Spleen (tissue), 11 donors: ENCODE measurements around the gene CCDC172. TPM values are rescaled to one million over a fixed set of nuclear protein-coding genes. Genes with fewer than 3 reads are reported as not detected.

Experiments
- DNase-seq: peaks from one replicate; pipeline ENCODE4 v3.0.0-alpha.2; 2020
- H3K27ac ChIP-seq, 8 donors: fragments of 200-600 bp; sonication (generic) in 7 of 8; 1 replicate in 4 of 8; 2 replicates in 4 of 8; pipeline versions ENCODE4 v1.5.0 to v1.8.0; 2016 to 2021; ENCODE audit warnings: inconsistent platforms in 4 of 8, mild to moderate bottlenecking in 4 of 8, moderate library complexity in 1 of 8
- H3K27me3 ChIP-seq, 7 donors: fragments of 200-600 bp; sonication (generic) in 6 of 7; replicated peaks in 1 of 7; 1 replicate in 4 of 7; 2 replicates in 3 of 7; pipeline versions ENCODE4 v1.5.0 to v1.8.0; 2016 to 2021; ENCODE audit warnings: inconsistent platforms in 3 of 7, mild to moderate bottlenecking in 1 of 7
- H3K36me3 ChIP-seq, 6 donors: fragments of 200-600 bp; sonication (generic) in 5 of 6; 1 replicate in 4 of 6; 2 replicates in 2 of 6; pipeline versions ENCODE4 v1.5.0 to v1.8.0; 2016 to 2021; ENCODE audit warnings: inconsistent platforms in 2 of 6
- H3K4me1 ChIP-seq, 6 donors: fragments of 200-600 bp; sonication (generic) in 5 of 6; 1 replicate in 3 of 6; 2 replicates in 3 of 6; pipeline versions ENCODE4 v1.5.0 to v1.8.0; 2016 to 2021; ENCODE audit warnings: inconsistent platforms in 3 of 6
- H3K4me3 ChIP-seq, 8 donors: fragments of 200-600 bp; sonication (generic) in 7 of 8; 1 replicate in 4 of 8; 2 replicates in 4 of 8; pipeline versions ENCODE4 v1.5.0 to v1.8.0; 2016 to 2021; ENCODE audit warnings: inconsistent platforms in 4 of 8, mild to moderate bottlenecking in 4 of 8, moderate library complexity in 2 of 8
- H3K9me3 ChIP-seq, 8 donors: fragments of 200-600 bp; sonication (generic) in 7 of 8; 1 replicate in 4 of 8; 2 replicates in 4 of 8; pipeline versions ENCODE4 v1.5.0 to v1.8.0; 2016 to 2021; ENCODE audit warnings: inconsistent platforms in 4 of 8
- POLR2A ChIP-seq, 3 donors: fragments of 450-650 bp; IDR thresholded peaks; one replicate each; pipeline ENCODE4 v1.5.1; 2017; ENCODE audit warnings: antibody characterized with exemption in 3 of 3, mild to moderate bottlenecking in 1 of 3
- POLR2AphosphoS5 ChIP-seq, 3 donors: sonication (generic); formaldehyde crosslinking; IDR thresholded peaks; one replicate each; pipeline ENCODE4 v1.5.1; 2017; ENCODE audit warnings: antibody characterized with exemption in 3 of 3
- WGBS, 5 donors: extraction: QIAGEN DNeasy Blood & Tissue Kit in 3 of 5; methylation state at CpG; one replicate each; pipeline versions ENCODE4 v1.1.5 to v1.1.7; 2013 to 2018; 5-methylcytosine and 5-hydroxymethylcytosine counted together
- intact Hi-C: fragments of 100-400 bp; cut with DNase I; formaldehyde crosslinking; loops from one replicate; pipeline ENCODE4 v1.15.0; 2023; ENCODE audit warnings: low total_unique reads
- polyA plus RNA-seq, 3 donors: library from polyadenylated mRNA; stranded (reverse); fragments of 200-250 nt; gene quantifications; one replicate each; pipeline ENCODE4 v1.2.1, GENCODE V29; 2013
- total RNA-seq, 7 donors: library from RNA; depleted of rRNA in 3 of 7; stranded (reverse); fragments of >200 nt in 3 of 7; fragmentation: NEBNext Ultra II Directional in 4 of 7; extraction: Animal tissue kit (Norgen Biotek cat#: 25700) in 4 of 7; gene quantifications; one replicate each; pipeline versions ENCODE4 v1.1.0 to v1.2.1, GENCODE V29; 2016 to 2021
- TF ChIP-seq, protein P1 (sequence below), 11 experiments: fragments of 200-600 bp in 7 of 11; fragments of 450-650 bp in 4 of 11; sonication (generic) in 4 of 11; IDR thresholded peaks in 8 of 11; conservative IDR thresholded peaks in 3 of 11; 1 replicate in 7 of 11; 2 replicates in 4 of 11; pipeline versions ENCODE4 v1.4.0 to v1.8.0; 2016 to 2021; ENCODE audit warnings: antibody characterized with exemption in 11 of 11, inconsistent platforms in 4 of 11, mild to moderate bottlenecking in 1 of 11
- donor health status: healthy with polysubstance abuse.
- donor health status: DM: no; HTN: no; CAD: no; lungs with moderate emphysema.
- donor health status: DM: no; HTN: no; CAD: no.
- donor health status: Bipolar disorder and iron deficiency.
- donor health status: healthy.
- donor health status: DM: no; HTN: no; CAD: no.
- donor health status: DM: yes; HTN: yes; CAD: no.

Gene CCDC172
- total and polyA plus RNA-seq, 10 donors = not detected

DNA sequence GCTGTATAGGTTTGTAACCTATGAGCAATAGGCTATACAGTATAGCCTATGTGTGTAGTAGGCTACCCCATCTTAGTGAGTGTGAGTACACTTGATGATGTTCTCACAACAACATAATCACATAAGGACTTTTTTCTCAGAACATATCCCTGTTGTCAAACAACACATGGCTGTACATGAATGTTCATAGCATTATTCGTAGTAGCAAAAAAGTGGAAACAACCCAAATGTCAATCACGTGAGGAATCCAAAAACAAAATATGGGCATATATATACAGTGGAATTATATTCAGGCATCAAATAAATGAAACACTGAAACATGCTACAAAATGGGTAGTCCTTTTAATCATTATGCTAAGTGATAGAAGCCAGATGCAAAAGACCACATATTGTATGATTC is 31.1 kb downstream of the CCDC172 start:
- Histone ChIP-seq H3K4me1 (no peaks in the 10 kb centered on the region), H3K27me3 (no peaks in the 10 kb centered on the region), H3K9me3 (peaks cover 0 to 19% (median 13%) of the 10 kb centered on the region in 8 donors), H3K27ac (no peak overlapping the region), H3K36me3 (no peaks in the 10 kb centered on the region), H3K4me3 (no peak overlapping the region)
- 91 to 95% (median 93%) methylated on average over 2 of the region's 2 CpGs for WGBS, 5 donors
- DNase-seq = no peak
- intact Hi-C loops = no loop called here
- no peak for TF ChIP-seq POLR2A (IDR thresholded peaks at IDR 0.05)
- no peak for TF ChIP-seq POLR2AphosphoS5 (IDR thresholded peaks at IDR 0.05)
- TF ChIP-seq, protein P1, sequence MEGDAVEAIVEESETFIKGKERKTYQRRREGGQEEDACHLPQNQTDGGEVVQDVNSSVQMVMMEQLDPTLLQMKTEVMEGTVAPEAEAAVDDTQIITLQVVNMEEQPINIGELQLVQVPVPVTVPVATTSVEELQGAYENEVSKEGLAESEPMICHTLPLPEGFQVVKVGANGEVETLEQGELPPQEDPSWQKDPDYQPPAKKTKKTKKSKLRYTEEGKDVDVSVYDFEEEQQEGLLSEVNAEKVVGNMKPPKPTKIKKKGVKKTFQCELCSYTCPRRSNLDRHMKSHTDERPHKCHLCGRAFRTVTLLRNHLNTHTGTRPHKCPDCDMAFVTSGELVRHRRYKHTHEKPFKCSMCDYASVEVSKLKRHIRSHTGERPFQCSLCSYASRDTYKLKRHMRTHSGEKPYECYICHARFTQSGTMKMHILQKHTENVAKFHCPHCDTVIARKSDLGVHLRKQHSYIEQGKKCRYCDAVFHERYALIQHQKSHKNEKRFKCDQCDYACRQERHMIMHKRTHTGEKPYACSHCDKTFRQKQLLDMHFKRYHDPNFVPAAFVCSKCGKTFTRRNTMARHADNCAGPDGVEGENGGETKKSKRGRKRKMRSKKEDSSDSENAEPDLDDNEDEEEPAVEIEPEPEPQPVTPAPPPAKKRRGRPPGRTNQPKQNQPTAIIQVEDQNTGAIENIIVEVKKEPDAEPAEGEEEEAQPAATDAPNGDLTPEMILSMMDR (IDR thresholded peaks at IDR 0.05 in 8 of 11, conservative IDR thresholded peaks at IDR 0.05 in 3 of 11) = no peak

DNA sequence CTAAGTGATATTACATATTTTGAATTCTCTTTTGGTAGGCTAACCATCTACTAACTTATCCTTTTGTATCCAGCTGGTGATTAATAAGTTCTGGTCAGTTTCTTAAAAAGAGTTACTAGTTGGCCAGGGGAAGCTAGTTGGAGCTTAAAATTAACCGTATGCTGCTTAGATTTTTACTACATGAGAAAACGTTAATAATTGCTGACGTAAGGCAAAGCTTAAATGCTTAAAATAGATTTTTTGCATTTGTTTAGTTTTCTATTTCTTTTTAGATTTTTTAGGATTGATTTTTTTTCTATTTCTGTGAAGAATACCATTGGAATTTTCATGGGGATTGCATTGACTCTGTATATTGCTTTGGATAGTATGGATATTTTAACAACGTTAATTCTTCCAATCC is 32.6 kb downstream of the CCDC172 start:
- WGBS, 5 donors = 90 to 94% (median 91%) methylated on average over 4 of the region's 4 CpGs
- DNase-seq = no peak
- intact Hi-C loops = no loop called here
- no peaks in the 10 kb centered on the region for H3K4me1 ChIP-seq
- no peaks in the 10 kb centered on the region for H3K36me3 ChIP-seq
- TF ChIP-seq POLR2AphosphoS5 (IDR thresholded peaks at IDR 0.05) (no peak), POLR2A (IDR thresholded peaks at IDR 0.05) (no peak)
- TF ChIP-seq, protein P1 (IDR thresholded peaks at IDR 0.05 in 8 of 11, conservative IDR thresholded peaks at IDR 0.05 in 3 of 11) = no peak
- H3K9me3 ChIP-seq = peaks cover 0 to 13% (median 8%) of the 10 kb centered on the region in 8 donors
- no peaks in the 10 kb centered on the region for H3K27me3 ChIP-seq
- H3K4me3 ChIP-seq = no peak overlapping the region
- no peak overlapping the region for H3K27ac ChIP-seq

DNA sequence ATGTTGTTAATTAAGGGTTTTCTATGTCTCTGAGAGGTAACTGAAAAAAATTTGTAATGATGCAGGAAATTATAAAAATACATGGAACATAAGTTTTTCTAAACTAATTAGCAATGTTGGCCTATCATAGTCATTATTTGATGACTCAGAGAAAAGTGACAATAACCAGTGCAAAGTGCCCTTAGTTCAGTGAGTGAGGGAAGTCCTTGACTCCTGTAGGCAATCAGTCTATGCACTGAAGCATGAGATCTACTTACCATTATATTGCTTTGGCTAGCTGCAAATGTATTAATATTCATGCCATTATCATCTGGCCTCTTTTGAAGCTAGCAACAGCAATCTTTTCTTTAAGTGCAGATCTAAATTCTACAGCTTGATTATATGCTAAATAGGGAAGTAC is 40.6 kb downstream of the CCDC172 start:
- Histone ChIP-seq H3K4me1 (no peaks in the 10 kb centered on the region), H3K27ac (no peak overlapping the region), H3K36me3 (no peaks in the 10 kb centered on the region), H3K4me3 (no peak overlapping the region), H3K9me3 (no peaks in the 10 kb centered on the region), H3K27me3 (no peaks in the 10 kb centered on the region)
- intact Hi-C loops = no loop called here
- no peak for DNase-seq
- TF ChIP-seq POLR2AphosphoS5 (IDR thresholded peaks at IDR 0.05) (no peak), POLR2A (IDR thresholded peaks at IDR 0.05) (no peak)
- TF ChIP-seq, protein P1 (IDR thresholded peaks at IDR 0.05 in 8 of 11, conservative IDR thresholded peaks at IDR 0.05 in 3 of 11) = no peak

DNA sequence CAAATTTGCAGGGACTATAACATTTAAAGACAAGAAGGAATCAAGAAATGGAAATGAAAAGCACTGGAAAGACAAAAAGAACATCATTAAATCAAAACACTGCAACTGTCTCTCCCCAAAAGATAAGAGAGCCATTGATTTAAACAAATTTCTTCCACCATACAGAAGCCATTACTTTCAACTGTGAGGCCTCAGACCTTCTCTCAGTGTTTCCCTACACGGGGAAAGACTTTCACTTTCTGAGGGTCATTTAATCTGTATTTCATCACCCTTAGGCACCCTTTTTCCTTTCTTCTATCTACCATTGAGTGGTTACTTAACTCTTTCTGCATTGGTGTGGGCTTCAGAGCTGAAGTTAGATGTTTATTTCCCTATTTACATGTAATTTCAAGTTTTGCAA is 47.5 kb downstream of the CCDC172 start:
- Histone ChIP-seq H3K4me1 (no peaks in the 10 kb centered on the region), H3K27ac (no peak overlapping the region), H3K4me3 (no peak overlapping the region), H3K27me3 (peaks cover 0 to 4% (median 0%) of the 10 kb centered on the region in 7 donors), H3K36me3 (no peaks in the 10 kb centered on the region), H3K9me3 (no peaks in the 10 kb centered on the region)
- TF ChIP-seq, protein P1 (IDR thresholded peaks at IDR 0.05 in 8 of 11, conservative IDR thresholded peaks at IDR 0.05 in 3 of 11) = no peak
- no peak for TF ChIP-seq POLR2A (IDR thresholded peaks at IDR 0.05)
- no peak for TF ChIP-seq POLR2AphosphoS5 (IDR thresholded peaks at IDR 0.05)
- intact Hi-C loops = no loop called here
- 12 to 32% (median 22%) methylated on average over 1 of the region's 1 CpG for WGBS, 5 donors
- no peak for DNase-seq
